HEK293 (cell line): ENCODE results near the gene USE1.

ENCODE experiments used
- CTCF ChIA-PET: fragments of 350-600 bp; formaldehyde crosslinking; extraction: SDS; loops from one replicate; lab custom pipeline; 2021; ENCODE audit warnings: antibody characterized with exemption; lab: Yijun Ruan, JAX
- POLR2A ChIA-PET: fragments of 300-600 bp; formaldehyde crosslinking; extraction: SDS; loops from one replicate; lab custom pipeline; 2020; ENCODE audit warnings: antibody characterized with exemption, inconsistent platforms; lab: Yijun Ruan, JAX
- H3K27ac ChIP-seq: fragments of 200-500 bp; sonication (Bioruptor generic); 2 replicates; pipeline ENCODE4 v1.5.1; 2014; ENCODE audit warnings: low read depth, low read length, control low read depth, inconsistent platforms; ENCODE audit errors: extremely low read depth
- H3K36me3 ChIP-seq, 2 experiments: fragments of 200-500 bp in 1 of 2; sonication (Bioruptor generic) in 1 of 2; 1 replicate in 1 of 2; 2 replicates in 1 of 2; pipeline ENCODE4 v1.5.1; 2014 to 2017; ENCODE audit warnings: inconsistent platforms in 2 of 2, low read length in 2 of 2; ENCODE audit not compliant: control insufficient read depth in 2 of 2, insufficient read depth in 1 of 2
- H3K4me1 ChIP-seq: fragments of 200-500 bp; sonication (Bioruptor generic); 2 replicates; pipeline ENCODE4 v1.5.1; 2014; ENCODE audit warnings: mild to moderate bottlenecking, low read length, inconsistent platforms; ENCODE audit not compliant: control insufficient read depth, insufficient read depth
- H3K4me3 ChIP-seq: 2 replicates; pipeline ENCODE4 v1.5.1; 2011; ENCODE audit warnings: low read depth, mild to moderate bottlenecking, control low read depth, low read length, moderate library complexity
- H3K9me3 ChIP-seq: fragments of 200-500 bp; sonication (Bioruptor generic); 2 replicates; pipeline ENCODE4 v1.5.1; 2014; ENCODE audit warnings: low read depth, low read length, inconsistent platforms; ENCODE audit not compliant: control insufficient read depth, insufficient read depth
- GFI1B ChIP-seq: fragments of 450-650 bp; formaldehyde crosslinking; IDR thresholded peaks from 2 replicates; pipeline ENCODE4 v1.5.1; 2016; ENCODE audit warnings: missing biosample characterization, missing genetic modification characterization
- KLF9 ChIP-seq: fragments of 450-650 bp; formaldehyde crosslinking; IDR thresholded peaks from 2 replicates; pipeline ENCODE4 v1.5.1; 2016; ENCODE audit warnings: missing biosample characterization, missing genetic modification characterization, low read depth
- MYNN ChIP-seq: fragments of 450-650 bp; formaldehyde crosslinking; IDR thresholded peaks from 2 replicates; pipeline ENCODE4 v1.5.1; 2016; ENCODE audit warnings: missing biosample characterization, missing genetic modification characterization, borderline replicate concordance
- PRDM10 ChIP-seq: fragments of 450-650 bp; formaldehyde crosslinking; IDR thresholded peaks from 2 replicates; pipeline ENCODE4 v1.5.1; 2016; ENCODE audit warnings: missing biosample characterization, missing genetic modification characterization
- ZFP3 ChIP-seq: fragments of 450-650 bp; formaldehyde crosslinking; IDR thresholded peaks from 2 replicates; pipeline ENCODE4 v1.5.1; 2016; ENCODE audit warnings: low read depth, missing biosample characterization, missing genetic modification characterization
- ZIC2 ChIP-seq: fragments of 450-650 bp; formaldehyde crosslinking; IDR thresholded peaks from 2 replicates; pipeline ENCODE4 v1.5.1; 2016; ENCODE audit warnings: missing biosample characterization, missing genetic modification characterization
- ZNF311 ChIP-seq: fragments of 450-650 bp; formaldehyde crosslinking; IDR thresholded peaks from 2 replicates; pipeline ENCODE4 v1.5.1; 2017; ENCODE audit warnings: missing biosample characterization, missing genetic modification characterization, borderline replicate concordance
- ZNF335 ChIP-seq: fragments of 450-650 bp; formaldehyde crosslinking; conservative IDR thresholded peaks from 2 replicates; pipeline ENCODE4 v1.5.1; 2016; ENCODE audit warnings: missing biosample characterization, missing genetic modification characterization
- ZNF394 ChIP-seq: fragments of 450-650 bp; formaldehyde crosslinking; IDR thresholded peaks from 2 replicates; pipeline ENCODE4 v1.5.1; 2016; ENCODE audit warnings: missing biosample characterization, missing genetic modification characterization, mild to moderate bottlenecking, moderate library complexity, borderline replicate concordance
- ZNF433 ChIP-seq: fragments of 450-650 bp; formaldehyde crosslinking; IDR thresholded peaks from 2 replicates; pipeline ENCODE4 v1.5.1; 2016; ENCODE audit warnings: missing biosample characterization, missing genetic modification characterization, low read depth
- ZNF623 ChIP-seq: fragments of 450-650 bp; formaldehyde crosslinking; IDR thresholded peaks from 2 replicates; pipeline ENCODE4 v1.5.1; 2016; ENCODE audit warnings: missing biosample characterization, missing genetic modification characterization
- ZNF629 ChIP-seq: fragments of 450-650 bp; formaldehyde crosslinking; IDR thresholded peaks from 2 replicates; pipeline ENCODE4 v1.5.1; 2017; ENCODE audit warnings: missing biosample characterization, missing genetic modification characterization
- ZNF768 ChIP-seq: fragments of 450-650 bp; formaldehyde crosslinking; IDR thresholded peaks from 2 replicates; pipeline ENCODE4 v1.5.1; 2018; ENCODE audit warnings: missing biosample characterization, mild to moderate bottlenecking, missing genetic modification characterization
- ZNF777 ChIP-seq: fragments of 450-650 bp; formaldehyde crosslinking; IDR thresholded peaks from 2 replicates; pipeline ENCODE4 v1.5.1; 2017; ENCODE audit warnings: missing biosample characterization, missing genetic modification characterization, borderline replicate concordance
- ZXDB ChIP-seq: fragments of 450-650 bp; formaldehyde crosslinking; IDR thresholded peaks from 2 replicates; pipeline ENCODE4 v1.5.1; 2016; ENCODE audit warnings: missing biosample characterization, missing genetic modification characterization

The USE1 gene

GRCh38 chr19:17249887-17250548, 34.9 kb downstream of the USE1 start:
- Histone ChIP-seq H3K27ac (no peak overlapping the region; the same call in 1 of the 2 replicates), H3K9me3 (no peaks in the 10 kb centered on the region), H3K4me3 (no peak overlapping the region), H3K4me1 (peaks cover 10% of the 10 kb centered on the region), H3K36me3 (no peaks in the 10 kb centered on the region)
- ChIA-PET POLR2A (interaction anchor here (1.1 to 2.2 kb wide), 4 partner anchors 14 to 23 kb away, joined by 3 to 12 read pairs (median 8); partner anchors contain the start of genes BABAM1 and OCEL1), CTCF (interaction anchor here (0.6 to 2.8 kb wide), 4 partner anchors 8 to 45 kb away, joined by 3 to 26 read pairs (median 4); no protein-coding TSS in a partner anchor)
- no peak for TF ChIP-seq ZNF433 (tag by site-specific recombination)
- peak; percentile 44 for TF ChIP-seq PRDM10 (tag by site-specific recombination)
- no peak for TF ChIP-seq ZNF629 (tag by site-specific recombination)
- peak; percentile 18; the same call in 1 of the 2 replicates for TF ChIP-seq ZNF623 (tag by site-specific recombination)
- no peak for TF ChIP-seq MYNN
- TF ChIP-seq KLF9 (tag by site-specific recombination) = no peak

GRCh38 chr19:17254636-17255035, 39.5 kb downstream of the USE1 start:
- Histone ChIP-seq H3K4me1 (no peaks in the 10 kb centered on the region), H3K27ac (no peak overlapping the region), H3K9me3 (no peaks in the 10 kb centered on the region), H3K4me3 (no peak overlapping the region), H3K36me3 (no peaks in the 10 kb centered on the region)
- TF ChIP-seq ZIC2 (tag by site-specific recombination) (peak; percentile 52), ZNF777 (tag by site-specific recombination) (no peak)
- CTCF ChIA-PET = interaction anchor here (1.3 kb wide), 1 partner anchor 39 kb away, joined by 3 read pairs; no protein-coding TSS in a partner anchor
- POLR2A ChIA-PET = interaction anchor here (0.8 to 1.9 kb wide), 4 partner anchors 9 to 28 kb away, joined by 3 to 5 read pairs (median 3); partner anchors contain the start of genes BABAM1, NR2F6 and OCEL1

- Histone ChIP-seq H3K27ac (no peak overlapping the region), H3K36me3 (no peaks in the 10 kb centered on the region), H3K4me3 (no peak overlapping the region), H3K9me3 (no peaks in the 10 kb centered on the region), H3K4me1 (no peaks in the 10 kb centered on the region)
- ChIA-PET POLR2A (interaction anchor here (0.8 to 1.9 kb wide), 4 partner anchors 9 to 29 kb away, joined by 3 to 5 read pairs (median 3); partner anchors contain the start of genes BABAM1, NR2F6 and OCEL1), CTCF (interaction anchor here (0.6 to 1.3 kb wide), 3 partner anchors 32 to 188 kb away, joined by 3 read pairs; no protein-coding TSS in a partner anchor)
- TF ChIP-seq ZNF311 (no peak), ZNF394 (tag by site-specific recombination) (peak; percentile 31; the same call in 1 of the 2 replicates)
Measured at GRCh38 chr19:17255150-17255621, 40.0 kb downstream of the USE1 start.

- TF ChIP-seq ZFP3 (tag by site-specific recombination) = peak; percentile 94
- TF ChIP-seq GFI1B (tag by site-specific recombination) = no peak
- no peak for TF ChIP-seq ZXDB
- TF ChIP-seq ZNF623 (tag by site-specific recombination) = peak; percentile 32; the same call in 1 of the 2 replicates
- TF ChIP-seq ZNF768 (tag by site-specific recombination) = no peak
- TF ChIP-seq ZNF335 (tag by site-specific recombination) = 0 out of 2 replicates have a peak, but pooled peaks have one; percentile 15
- POLR2A ChIA-PET = interaction anchor here (1.9 kb wide), 1 partner anchor 11 kb away, joined by 5 read pairs; the partner anchor contains the start of gene BABAM1
Measured at GRCh38 chr19:17256130-17256529, 41.0 kb downstream of the USE1 start.

More at GRCh38 chr19:17256130-17256529, 41.0 kb downstream of the USE1 start:
- H3K4me1 ChIP-seq = no peaks in the 10 kb centered on the region
- H3K36me3 ChIP-seq = no peaks in the 10 kb centered on the region
- CTCF ChIA-PET = interaction anchor here (0.6 to 0.8 kb wide), 3 partner anchors 9 to 479 kb away, joined by 3 to 5 read pairs (median 3); no protein-coding TSS in a partner anchor
- no peaks in the 10 kb centered on the region for H3K9me3 ChIP-seq
- no peak overlapping the region for H3K27ac ChIP-seq
- H3K4me3 ChIP-seq = no peak overlapping the region
